Occipital lobe (tissue), 2 donors: Measurements from ENCODE around the gene CST7. TPM values are rescaled to one million over a fixed set of nuclear protein-coding genes. Genes with fewer than 3 reads are reported as not detected.

Experiments used
- DNase-seq: peaks from one replicate; lab custom pipeline; 2025; lab: John Stamatoyannopoulos, UW
- total RNA-seq: library from RNA; depleted of rRNA; stranded (reverse); fragments of >200 nt; gene quantifications from one replicate; pipeline ENCODE4 v1.2.3, GENCODE V29; 2014

CST7 gene
- total RNA-seq, 1 donor from 2014 or later: 0.31 TPM

DNA sequence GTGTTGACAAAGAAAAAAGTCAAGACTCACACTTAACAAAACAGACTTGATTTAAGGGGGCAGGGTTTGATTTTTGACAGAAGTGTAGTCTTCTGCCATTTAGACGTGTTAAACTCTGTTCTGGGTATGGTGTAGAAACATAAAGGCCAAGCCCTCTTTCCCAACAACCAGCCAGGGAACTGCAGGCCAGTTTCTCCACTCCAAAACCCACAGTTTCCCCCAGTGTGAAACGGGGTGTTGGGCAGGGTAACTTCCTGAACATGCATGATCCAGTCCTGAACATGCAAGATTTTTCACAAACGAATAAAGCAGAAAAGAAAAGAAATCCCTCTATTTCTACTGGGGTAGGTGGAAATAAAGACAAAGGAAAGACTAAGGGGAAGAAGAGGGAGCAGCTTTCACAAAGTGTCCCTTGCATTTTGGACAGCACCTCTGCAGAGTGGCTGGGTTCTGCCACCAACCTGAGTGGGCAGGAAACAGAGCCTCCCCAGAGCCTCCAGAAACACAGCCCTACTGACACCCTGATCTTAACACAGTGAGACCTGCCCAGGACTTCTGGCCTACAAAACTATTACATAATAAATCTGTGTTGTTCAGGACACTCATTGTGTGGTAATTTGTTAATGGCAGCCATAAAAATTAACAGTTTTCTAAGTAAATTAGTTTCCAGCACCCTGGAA is 36.0 kb downstream of the CST7 start:
- no peak for DNase-seq

DNA sequence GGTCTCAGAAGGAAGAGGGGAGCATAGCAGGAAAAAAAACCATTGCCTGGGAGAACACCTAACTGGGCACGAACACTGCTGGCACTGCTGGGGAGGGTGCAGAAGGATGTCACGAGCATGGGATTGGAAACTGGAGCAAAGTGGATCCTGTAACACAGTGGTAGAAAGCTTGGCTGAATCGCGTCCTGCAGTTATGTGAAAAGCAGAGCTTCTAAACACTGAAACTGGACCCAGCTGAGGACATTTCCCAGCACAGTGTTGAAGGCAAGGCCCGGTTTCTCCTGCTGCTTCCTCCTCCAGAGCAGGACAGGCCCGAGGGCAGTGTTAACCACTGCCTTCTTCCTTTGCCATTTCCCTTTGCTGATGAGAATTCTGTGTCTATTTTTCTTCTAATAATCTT is 36.7 kb downstream of the CST7 start:
- no peak for DNase-seq

DNA sequence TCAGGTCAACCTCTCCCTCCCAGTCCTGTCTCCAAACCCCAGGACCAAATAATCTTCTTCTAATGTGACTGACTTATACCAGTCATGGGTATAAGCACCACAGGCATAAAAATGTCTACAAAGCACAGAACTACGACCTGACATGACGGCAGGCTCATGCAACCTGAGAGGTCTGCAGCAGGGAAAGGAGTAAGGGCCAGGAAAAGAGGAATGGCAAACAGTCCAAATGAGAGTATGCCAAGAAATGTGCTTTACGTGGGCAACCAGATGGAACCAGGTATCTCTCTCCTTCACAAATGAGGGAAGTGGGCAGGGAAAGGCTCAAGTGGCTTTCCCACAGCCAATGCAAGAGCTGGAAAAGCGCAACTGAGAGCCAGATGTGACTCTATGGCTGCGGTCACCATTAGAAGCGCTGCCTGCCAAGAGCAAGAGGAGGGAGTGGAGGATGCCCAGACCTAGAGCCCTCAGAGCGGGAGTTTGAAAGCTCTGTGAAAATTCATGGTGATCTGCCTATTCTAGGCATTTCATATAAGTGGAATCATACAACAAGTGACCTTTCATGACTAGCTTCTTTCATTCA is 37.5 kb downstream of the CST7 start:
- DNase-seq: no peak

GRCh38 chr20:24987244-24987643 is 38.2 kb downstream of the CST7 start:
- DNase-seq: no peak

- DNase-seq: no peak
Measured at GRCh38 chr20:24987873-24988835, 39.1 kb downstream of the CST7 start.

DNA sequence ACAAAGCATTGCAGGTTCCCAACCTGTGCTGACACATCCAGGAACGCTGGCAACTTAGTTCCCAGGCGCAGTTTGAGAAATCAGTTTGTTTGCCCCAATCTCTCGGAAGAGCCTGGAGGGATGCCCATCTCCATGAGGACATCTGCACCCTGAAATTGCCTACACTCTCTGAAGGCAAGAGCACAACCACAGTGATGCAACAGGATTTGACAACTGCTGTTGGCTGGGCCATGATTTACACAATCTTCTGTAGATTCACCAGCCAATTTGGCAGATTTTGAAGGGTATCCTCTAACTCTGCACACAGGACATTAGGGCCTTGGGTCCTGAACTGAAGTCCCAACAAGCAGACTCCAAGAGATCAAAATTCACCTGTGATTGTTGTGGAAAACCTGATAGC is 40.1 kb downstream of the CST7 start:
- DNase-seq: no peak

- DNase-seq: no peak
Measured at GRCh38 chr20:24990810-24991252, 41.8 kb downstream of the CST7 start.

GRCh38 chr20:24991897-24992486 is 42.9 kb downstream of the CST7 start:
- no peak for DNase-seq

DNA sequence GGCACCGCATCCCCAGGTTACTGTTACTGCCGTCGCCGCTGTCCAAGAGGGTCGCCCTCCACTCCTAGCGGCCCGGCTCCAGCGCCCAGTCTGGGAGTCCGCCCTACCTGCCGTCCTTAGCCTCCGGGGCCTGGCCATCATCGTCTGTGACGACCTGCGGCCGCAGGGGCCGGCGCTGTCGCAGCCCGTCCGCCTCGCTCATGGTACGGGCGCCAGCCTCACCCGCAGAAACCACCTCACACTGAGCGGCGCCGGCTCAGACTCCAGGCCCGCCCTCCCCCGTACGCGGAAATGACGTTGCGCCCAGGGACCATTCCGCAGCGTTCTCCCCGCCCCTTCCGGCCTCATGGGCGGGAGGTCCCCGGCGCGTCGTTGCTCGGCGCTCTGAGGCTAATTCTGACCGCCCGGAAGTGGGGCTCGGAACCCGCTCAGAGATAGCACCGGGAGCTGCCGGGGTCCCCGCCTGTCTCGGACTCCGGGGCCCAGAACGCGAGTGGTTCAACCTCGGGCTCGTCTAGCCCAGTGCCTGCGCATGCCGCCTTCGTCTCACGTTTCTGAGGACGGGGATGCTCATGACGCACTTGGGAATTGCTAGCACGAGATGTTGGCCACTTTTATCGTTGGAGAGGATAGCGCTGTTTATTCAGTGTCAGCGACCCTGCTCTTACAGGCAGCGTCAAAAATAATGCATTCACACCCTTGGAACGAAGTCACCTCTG is 43.6 kb downstream of the CST7 start, which contains the start of gene APMAP:
TSS of gene APMAP (minus strand) at position 265 of the 719 bp plus-strand sequence. CDS start at position 202, 63 bp downstream.
- peak; percentile 92 for DNase-seq

- no peak for DNase-seq
Measured at GRCh38 chr20:24993337-24994185, 44.5 kb downstream of the CST7 start.

DNA sequence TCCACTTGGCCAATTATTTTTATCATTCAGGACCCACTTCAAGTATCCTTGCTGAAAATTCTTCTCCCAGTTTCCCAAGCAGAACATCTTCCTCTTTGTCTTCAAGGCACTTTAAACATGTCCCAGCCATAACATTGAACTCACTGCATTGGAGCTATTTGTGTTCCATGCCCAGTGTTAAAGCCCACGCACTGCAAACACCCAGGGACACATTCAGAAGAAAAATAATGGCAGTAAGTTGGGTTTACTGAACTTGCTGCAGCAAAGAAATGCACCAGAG is 45.1 kb downstream of the CST7 start:
- no peak for DNase-seq

DNA sequence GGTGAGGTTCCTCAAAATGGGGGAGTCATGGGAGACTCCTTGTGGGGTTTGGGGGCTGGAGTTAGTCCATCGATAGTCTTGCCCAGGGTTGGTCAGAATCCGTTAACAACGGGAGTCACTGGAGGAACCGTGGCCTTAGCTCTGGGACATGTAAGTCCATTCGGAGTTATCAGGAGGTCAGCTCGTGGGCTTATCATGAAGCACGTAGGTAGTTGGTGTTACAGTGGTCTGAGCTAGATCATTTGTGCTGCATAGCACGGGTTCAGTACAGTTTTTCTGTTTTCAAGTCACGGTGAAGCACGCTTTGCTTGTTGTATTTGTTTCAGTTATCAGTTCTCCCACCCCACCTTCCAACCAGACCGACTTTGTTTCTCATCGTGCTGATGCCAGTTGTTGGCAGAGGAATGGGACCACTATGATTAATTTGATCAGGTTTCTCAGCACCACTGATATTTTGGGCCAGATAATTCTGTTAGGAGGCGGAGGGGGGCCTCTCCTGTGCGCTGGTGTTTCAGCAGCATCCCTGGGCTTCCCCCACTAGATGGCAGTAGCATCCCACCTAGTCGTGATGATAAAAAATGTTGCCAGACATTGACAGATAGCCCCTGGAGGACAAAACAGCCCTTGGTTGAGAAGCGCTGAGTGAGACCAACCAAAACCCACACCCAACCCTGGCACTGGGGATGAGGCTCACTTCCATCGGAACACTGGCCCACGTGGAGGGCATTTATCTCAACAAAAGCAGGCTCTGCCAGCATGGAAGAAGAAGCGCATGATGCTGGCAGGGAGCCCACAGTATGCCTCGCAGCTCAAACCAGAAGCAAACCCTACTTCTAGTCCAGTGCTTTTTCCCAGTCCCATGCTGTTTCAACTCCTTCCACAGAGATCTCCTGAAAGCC is 45.6 kb downstream of the CST7 start:
- peak; percentile 79 for DNase-seq

- no peak for DNase-seq
Measured at GRCh38 chr20:24995741-24996448, 46.8 kb downstream of the CST7 start.

DNA sequence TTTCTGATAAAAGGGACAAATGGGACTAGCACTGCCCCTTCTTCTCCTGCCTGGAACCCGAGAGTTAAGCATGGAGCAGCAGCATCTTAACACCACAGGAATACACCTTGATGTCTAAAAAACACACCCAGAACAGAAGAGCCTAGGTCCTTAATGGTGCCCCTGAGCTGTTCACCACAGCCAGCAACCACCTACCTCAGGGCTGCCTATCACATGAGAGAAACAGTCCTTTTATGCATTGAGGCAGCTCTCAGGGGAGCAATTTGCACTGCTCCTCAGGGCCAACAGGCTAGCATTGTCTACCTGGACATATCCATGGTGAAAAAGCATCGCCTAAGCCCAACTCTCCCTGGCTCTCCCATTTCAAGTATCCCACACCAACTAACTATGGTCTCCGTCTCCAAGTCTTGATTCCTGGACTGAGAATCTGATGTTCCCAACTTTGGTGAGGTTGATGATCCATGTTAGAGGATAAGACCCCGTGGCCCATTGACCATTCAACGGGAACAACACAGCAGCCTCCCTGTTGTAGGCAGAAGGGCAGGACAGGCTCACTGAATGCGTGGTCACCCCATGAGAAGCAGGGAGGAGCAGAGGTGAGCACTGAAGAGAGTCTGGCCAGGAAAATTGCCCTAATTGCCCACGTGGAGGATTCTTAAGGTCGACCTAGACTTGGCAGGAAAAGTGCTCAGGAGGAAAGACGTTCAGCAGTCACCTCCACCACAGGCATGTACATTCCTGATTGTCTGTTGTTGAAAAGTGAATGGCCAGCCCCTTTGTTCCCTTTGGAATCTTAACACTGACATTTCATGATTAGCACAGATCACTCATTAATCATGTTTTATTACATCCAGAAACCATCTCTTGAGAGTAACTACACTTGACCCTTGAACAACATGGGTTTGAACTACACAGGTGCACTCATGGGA is 47.6 kb downstream of the CST7 start:
- DNase-seq: no peak

DNA sequence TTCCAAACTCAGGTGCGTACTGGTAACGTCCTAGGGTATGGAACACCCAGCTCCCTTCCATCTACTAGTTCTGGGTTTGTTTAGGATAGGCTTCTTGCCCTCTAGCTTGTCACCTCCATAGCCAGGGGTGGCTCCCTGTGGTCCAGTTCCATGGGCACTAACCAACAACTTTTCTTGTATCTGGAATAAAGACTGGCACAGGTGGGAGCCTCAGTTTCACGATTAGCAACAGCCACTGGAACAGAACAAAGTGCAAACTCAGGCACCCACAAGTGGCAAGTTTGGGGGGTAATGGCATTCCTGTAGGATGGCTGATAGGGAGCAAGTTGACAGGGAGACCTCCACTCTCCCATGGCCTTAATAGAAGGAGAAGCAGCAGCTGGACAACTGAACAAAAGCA is 49.1 kb downstream of the CST7 start:
- no peak for DNase-seq

DNA sequence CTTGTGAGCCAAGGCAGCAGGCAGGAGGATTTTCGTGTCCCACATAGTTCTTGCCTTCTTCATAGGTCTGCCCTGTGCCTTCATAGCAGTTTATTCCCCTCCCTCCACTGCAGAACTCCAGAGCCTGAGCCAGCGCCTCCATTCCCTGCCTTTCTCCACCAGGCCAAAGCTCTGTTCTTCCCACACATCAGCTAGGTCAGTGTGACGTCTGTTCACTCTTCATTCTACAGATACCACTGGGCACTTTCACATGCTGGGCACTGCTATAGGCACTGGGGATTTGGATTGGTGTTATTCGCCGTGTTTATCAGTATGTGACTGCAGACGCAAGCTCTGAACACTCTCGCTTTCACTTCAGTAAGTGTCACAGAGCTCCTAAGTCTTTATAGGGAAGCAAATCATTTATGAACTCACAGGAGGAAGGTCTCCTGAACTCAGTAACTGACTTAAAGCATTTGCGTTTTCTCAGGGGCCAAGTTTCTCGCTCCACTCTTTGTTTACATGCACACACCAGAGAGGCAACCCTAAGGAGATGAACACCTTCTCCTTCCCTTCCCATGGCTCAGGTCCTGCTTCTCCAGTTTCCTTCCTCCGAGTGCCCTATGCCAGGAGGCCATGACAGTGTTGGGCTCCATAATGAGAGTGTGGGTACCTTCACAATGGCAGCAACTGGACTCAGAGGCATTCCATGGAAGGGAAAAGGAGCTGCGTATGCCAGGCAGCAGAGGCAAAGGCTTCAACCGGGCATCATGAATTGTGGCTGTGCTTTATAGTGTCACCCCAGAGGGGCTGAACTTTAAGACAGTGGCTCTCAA is 49.8 kb downstream of the CST7 start:
- DNase-seq: no peak

DNA sequence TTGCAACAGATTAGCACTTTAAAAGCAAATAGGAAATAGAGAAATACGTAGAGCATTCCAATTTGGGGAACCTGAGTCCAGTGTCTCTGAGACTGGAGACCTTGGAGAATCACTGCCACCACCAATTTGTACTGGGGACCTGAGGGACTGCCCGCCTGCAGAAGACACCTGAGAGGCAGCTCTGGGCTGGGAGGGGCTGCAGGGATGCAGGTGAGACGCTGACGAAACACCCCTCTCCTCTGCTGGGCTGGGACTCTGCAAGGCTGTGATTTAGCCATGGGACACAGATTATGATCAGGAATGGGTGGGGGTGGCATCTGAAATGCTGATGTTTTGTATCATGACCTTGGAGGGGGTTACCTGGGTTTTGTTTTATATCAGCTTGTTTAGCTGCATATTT is 50.5 kb downstream of the CST7 start:
- DNase-seq: no peak
